HCT116 (cell line): ENCODE data around the gene LDLRAD4. TPM values are rescaled to one million over a fixed set of nuclear protein-coding genes. Genes with fewer than 3 reads are reported as not detected.

Experiments used
- ATAC-seq: fragments of 200-7000 bp; cut with Tn5 transposase; 2 replicates; pipeline ENCODE4 v1.9.1; 2020; ENCODE audit warnings: mild to moderate bottlenecking, moderate library complexity
- BruUV-seq: library from RNA; stranded (reverse); fragments of 400-500 nt; replicated peaks from 2 replicates; lab custom pipeline; 2021; lab: Mats Ljungman, UMichigan
- CTCF ChIA-PET: fragments of 300-600 bp; sonication (Branson Sonifier 250); formaldehyde crosslinking; loops from one replicate; lab custom pipeline; 2021; ENCODE audit warnings: antibody characterized with exemption; lab: Charles Lee
- POLR2A ChIA-PET: fragments of 300-600, 350-600 bp; sonication (Branson Sonifier 250); formaldehyde crosslinking; loops from one replicate; lab custom pipeline; 2021; ENCODE audit warnings: antibody characterized with exemption; lab: Charles Lee
- RAD21 ChIA-PET, 2 experiments: fragments of 300-600 bp; sonication (Branson Sonifier 250); formaldehyde crosslinking; loops; one replicate each; lab custom pipeline; 2023; ENCODE audit warnings: low total read pairs in 2 of 2; ENCODE audit not compliant: uncharacterized antibody in 2 of 2, unreplicated experiment in 2 of 2, low non-redundant PET in 1 of 2; lab: Charles Lee
- DNase-seq: peaks from one replicate; pipeline ENCODE4 v3.0.0-alpha.2; 2010; ENCODE audit warnings: low read depth, low spot score
- H2AFZ ChIP-seq: fragments of 200-600 bp; shearing (Covaris generic), sonication (generic); 2 replicates; pipeline ENCODE4 v1.6.1; 2017; ENCODE audit warnings: low read depth, mixed run types, mixed read lengths, antibody characterized with exemption, low read length; ENCODE audit not compliant: poor library complexity, severe bottlenecking
- H3K27ac ChIP-seq: 2 replicates; pipeline ENCODE4 v1.5.1; 2012; ENCODE audit warnings: low read depth, low read length
- H3K27me3 ChIP-seq: fragments of 200-600 bp; sonication (generic); 2 replicates; pipeline ENCODE4 v1.6.1; 2016; ENCODE audit warnings: mixed run types, low read length, mixed read lengths; ENCODE audit not compliant: insufficient read depth
- H3K36me3 ChIP-seq, 2 experiments: fragments of 200-500 bp in 1 of 2; fragments of 200-600 bp in 1 of 2; sonication (Bioruptor generic) in 1 of 2; sonication (generic) in 1 of 2; 2 replicates each; pipeline versions ENCODE4 v1.5.1 to v1.6.1; 2014 to 2016; ENCODE audit warnings: low read length in 2 of 2, inconsistent platforms in 1 of 2, mixed read lengths in 1 of 2, mixed run types in 1 of 2; ENCODE audit not compliant: insufficient read depth in 2 of 2, control insufficient read depth in 1 of 2
- H3K4me1 ChIP-seq, 2 experiments: fragments of 200-600 bp in 1 of 2; sonication (generic) in 1 of 2; 2 replicates each; pipeline versions ENCODE4 v1.5.1 to v1.6.1; 2012 to 2017; ENCODE audit warnings: low read length in 2 of 2, inconsistent platforms in 1 of 2, mild to moderate bottlenecking in 1 of 2, mixed read lengths in 1 of 2, mixed run types in 1 of 2, moderate library complexity in 1 of 2; ENCODE audit not compliant: insufficient read depth in 2 of 2, control insufficient read depth in 1 of 2
- H3K4me2 ChIP-seq: fragments of 200-600 bp; sonication (generic); 2 replicates; pipeline ENCODE4 v1.6.1; 2017; ENCODE audit warnings: mixed run types, low read length, mixed read lengths
- H3K4me3 ChIP-seq, 2 experiments: fragments of 200-600 bp in 1 of 2; sonication (generic) in 1 of 2; replicated peaks in 1 of 2; 2 replicates each; pipeline ENCODE4 v1.5.1; 2011 to 2016; ENCODE audit warnings: low read length in 2 of 2, control low read depth in 1 of 2, low read depth in 1 of 2, mild to moderate bottlenecking in 1 of 2, mixed read lengths in 1 of 2, mixed run types in 1 of 2
- H3K79me2 ChIP-seq: fragments of 200-600 bp; sonication (generic); 2 replicates; pipeline ENCODE4 v1.6.1; 2017; ENCODE audit warnings: mild to moderate bottlenecking, mixed run types, low read length, moderate library complexity, mixed read lengths; ENCODE audit not compliant: insufficient read depth
- H3K9ac ChIP-seq: fragments of 200-600 bp; sonication (generic); 2 replicates; pipeline ENCODE4 v1.6.1; 2016; ENCODE audit warnings: low read length, mixed read lengths
- H3K9me2 ChIP-seq: fragments of 200-600 bp; sonication (generic), shearing (Covaris generic); 2 replicates; pipeline ENCODE4 v1.6.1; 2017; ENCODE audit warnings: mixed run types, mild to moderate bottlenecking, moderate library complexity; ENCODE audit not compliant: insufficient read depth
- H3K9me3 ChIP-seq, 2 experiments: fragments of 200-500 bp in 1 of 2; fragments of 200-600 bp in 1 of 2; sonication (Bioruptor generic) in 1 of 2; sonication (generic) in 1 of 2; 2 replicates each; pipeline ENCODE4 v1.6.1; 2014 to 2017; ENCODE audit warnings: low read length in 2 of 2, mixed read lengths in 2 of 2, inconsistent platforms in 1 of 2, low read depth in 1 of 2, mild to moderate bottlenecking in 1 of 2, mixed run types in 1 of 2, moderate library complexity in 1 of 2; ENCODE audit not compliant: control insufficient read depth in 1 of 2, insufficient read depth in 1 of 2
- H4K20me1 ChIP-seq: fragments of 200-600 bp; sonication (generic), shearing (Covaris generic); 2 replicates; pipeline ENCODE4 v1.6.1; 2017; ENCODE audit warnings: mixed run types, mild to moderate bottlenecking, moderate library complexity; ENCODE audit not compliant: insufficient read depth
- ELF1 ChIP-seq: IDR thresholded peaks from 2 replicates; pipeline ENCODE4 v1.6.1; 2012; ENCODE audit warnings: low read depth, borderline replicate concordance
- EZH2 ChIP-seq: fragments of 200-600 bp; sonication (generic); IDR thresholded peaks from 2 replicates; pipeline ENCODE4 v1.6.1; 2017; ENCODE audit warnings: antibody characterized with exemption, mixed run types
- RAD21 ChIP-seq: IDR thresholded peaks from 2 replicates; pipeline ENCODE4 v1.6.1; 2012; ENCODE audit warnings: low read depth, mild to moderate bottlenecking
- intact Hi-C: fragments of 100-400 bp; cut with micrococcal nuclease; formaldehyde crosslinking; loops from 2 replicates; pipeline ENCODE4 v1.10.0; 2022
- total RNA-seq: library from RNA; stranded (reverse); gene quantifications from one replicate; pipeline ENCODE4 v1.2.1, GENCODE V29; 2021; ENCODE audit not compliant: unreplicated experiment
- TF ChIP-seq, protein P1 (sequence below), 3 experiments: fragments of 200-600 bp in 1 of 3; sonication (generic) in 1 of 3; IDR thresholded peaks in 2 of 3; conservative IDR thresholded peaks in 1 of 3; 2 replicates each; pipeline ENCODE4 v1.5.1; 2012 to 2017; ENCODE audit warnings: low read depth in 2 of 3, low read length in 2 of 3, antibody characterized with exemption in 1 of 3, borderline replicate concordance in 1 of 3, control low read depth in 1 of 3, mild to moderate bottlenecking in 1 of 3, mixed read lengths in 1 of 3, mixed run types in 1 of 3, moderate library complexity in 1 of 3; ENCODE audit not compliant: insufficient read depth in 1 of 3

The LDLRAD4 gene
- total RNA-seq, 1 experiment from 2014 or later, result 1.2 TPM

DNA sequence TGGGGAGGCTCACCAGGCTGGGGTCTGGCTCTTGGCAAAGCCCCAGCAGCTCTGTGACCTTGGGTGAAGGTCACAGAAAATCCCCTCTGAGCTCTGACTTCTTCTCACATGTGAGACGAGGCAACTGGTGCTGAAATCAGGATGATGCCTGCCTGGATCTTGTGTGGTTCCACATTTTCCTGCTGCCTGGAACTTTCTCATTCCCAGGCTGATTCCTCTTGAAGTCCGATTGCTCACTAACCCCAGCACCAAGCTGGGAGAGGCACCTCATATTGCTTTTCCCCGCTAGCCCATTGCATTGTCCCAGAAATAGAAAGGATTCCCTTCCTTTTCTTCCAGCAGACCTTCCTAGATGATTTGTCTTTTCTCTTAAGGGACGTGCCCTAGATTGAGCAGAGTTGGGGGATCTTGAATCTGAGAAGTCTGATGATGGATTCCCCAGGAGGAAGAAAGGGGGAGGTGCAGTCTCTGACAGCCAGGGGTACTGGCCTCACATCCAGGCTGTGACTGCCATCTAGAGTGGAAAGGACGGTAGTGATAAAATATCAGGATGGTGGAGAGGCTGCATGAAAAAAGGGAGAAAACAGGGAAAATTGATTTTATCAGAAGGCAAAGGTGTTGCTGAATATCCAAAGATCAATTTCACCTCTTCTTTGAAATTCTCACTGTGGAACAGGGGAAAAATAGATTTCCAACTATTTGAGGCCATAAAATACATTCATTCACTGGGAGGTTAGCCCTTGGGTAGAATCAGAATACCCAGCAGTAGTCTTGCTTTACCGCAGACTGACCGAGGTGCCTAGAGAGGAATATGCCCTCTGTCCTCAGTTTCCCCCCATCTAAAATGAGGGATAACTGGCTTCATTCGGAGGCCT, 411.5 kb downstream of the LDLRAD4 start:
- no TSS peak for BruUV-seq
- no peak overlapping the region for H3K4me3 ChIP-seq
- ATAC-seq, result peak; percentile 99
- no peaks in the 10 kb centered on the region for H3K4me1 ChIP-seq
- H3K9ac ChIP-seq, result no peak overlapping the region
- TF ChIP-seq EZH2 (no peak), RAD21 (peak; percentile 86), ELF1 (no peak)
- TF ChIP-seq, protein P1, sequence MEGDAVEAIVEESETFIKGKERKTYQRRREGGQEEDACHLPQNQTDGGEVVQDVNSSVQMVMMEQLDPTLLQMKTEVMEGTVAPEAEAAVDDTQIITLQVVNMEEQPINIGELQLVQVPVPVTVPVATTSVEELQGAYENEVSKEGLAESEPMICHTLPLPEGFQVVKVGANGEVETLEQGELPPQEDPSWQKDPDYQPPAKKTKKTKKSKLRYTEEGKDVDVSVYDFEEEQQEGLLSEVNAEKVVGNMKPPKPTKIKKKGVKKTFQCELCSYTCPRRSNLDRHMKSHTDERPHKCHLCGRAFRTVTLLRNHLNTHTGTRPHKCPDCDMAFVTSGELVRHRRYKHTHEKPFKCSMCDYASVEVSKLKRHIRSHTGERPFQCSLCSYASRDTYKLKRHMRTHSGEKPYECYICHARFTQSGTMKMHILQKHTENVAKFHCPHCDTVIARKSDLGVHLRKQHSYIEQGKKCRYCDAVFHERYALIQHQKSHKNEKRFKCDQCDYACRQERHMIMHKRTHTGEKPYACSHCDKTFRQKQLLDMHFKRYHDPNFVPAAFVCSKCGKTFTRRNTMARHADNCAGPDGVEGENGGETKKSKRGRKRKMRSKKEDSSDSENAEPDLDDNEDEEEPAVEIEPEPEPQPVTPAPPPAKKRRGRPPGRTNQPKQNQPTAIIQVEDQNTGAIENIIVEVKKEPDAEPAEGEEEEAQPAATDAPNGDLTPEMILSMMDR (IDR thresholded peaks at IDR 0.05 in 2 of 3, conservative IDR thresholded peaks at IDR 0.05 in 1 of 3; ENCODE audit: borderline replicate concordance in 1 of 3, insufficient read depth in 1 of 3, low read depth in 2 of 3, low read length in 2 of 3), result peak; percentile 73 to 86 (median 77); a peak in 5 of 6 replicates
- peak overlapping the region; percentile 22; the same call in 1 of the 2 replicates for H3K4me2 ChIP-seq
- no peaks in the 10 kb centered on the region for H3K27me3 ChIP-seq
- DNase-seq, result peak; percentile 48
- H2AFZ ChIP-seq, result no peak overlapping the region
- H4K20me1 ChIP-seq, result no peaks in the 10 kb centered on the region
- no peaks in the 10 kb centered on the region for H3K36me3 ChIP-seq
- ChIA-PET CTCF (interaction anchor here (1.2 to 1.6 kb wide), 2 partner anchors 414 to 517 kb away, joined by 6 to 9 read pairs; no protein-coding TSS in a partner anchor), RAD21 (no interaction called here), POLR2A (no interaction called here)
- no peak overlapping the region for H3K27ac ChIP-seq
- intact Hi-C loops, result loop anchor here (1.0 to 10.0 kb wide), 6 partner anchors 72 to 903 kb away; partner anchors contain the start of gene SEH1L
- H3K9me3 ChIP-seq, result peaks cover 0 to 9% of the 10 kb centered on the region in 2 experiments; a peak in 2 of 4 replicates
- H3K79me2 ChIP-seq, result no peaks in the 10 kb centered on the region
- no peaks in the 10 kb centered on the region for H3K9me2 ChIP-seq
